ENCODE results near the gene MAJIN.
A peak's percentile ranks its signal among the peaks of the same experiment; 100 is the strongest.

MAJIN gene

DNA sequence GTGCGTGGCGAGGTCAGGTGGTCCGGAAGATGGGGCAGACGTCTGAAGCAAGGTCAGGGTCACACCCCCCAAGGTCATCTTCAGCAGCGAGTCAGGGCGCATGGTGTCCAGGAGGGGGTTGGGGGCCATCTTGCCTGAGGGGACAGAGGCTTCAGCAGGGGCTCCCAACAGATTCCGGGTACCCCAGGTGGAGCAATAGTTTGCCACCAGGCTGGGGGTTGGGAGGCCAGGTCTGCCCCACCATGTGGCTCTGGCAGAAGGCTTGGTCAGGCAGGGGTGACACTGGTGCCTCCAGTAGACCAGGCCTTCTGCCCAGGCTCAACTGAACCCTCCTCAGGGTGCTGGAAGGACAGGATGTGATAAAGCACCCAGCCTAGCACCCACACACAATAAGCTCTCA lies 60.8 kb downstream of the MAJIN start:
- no peak for DNase-seq

DNA sequence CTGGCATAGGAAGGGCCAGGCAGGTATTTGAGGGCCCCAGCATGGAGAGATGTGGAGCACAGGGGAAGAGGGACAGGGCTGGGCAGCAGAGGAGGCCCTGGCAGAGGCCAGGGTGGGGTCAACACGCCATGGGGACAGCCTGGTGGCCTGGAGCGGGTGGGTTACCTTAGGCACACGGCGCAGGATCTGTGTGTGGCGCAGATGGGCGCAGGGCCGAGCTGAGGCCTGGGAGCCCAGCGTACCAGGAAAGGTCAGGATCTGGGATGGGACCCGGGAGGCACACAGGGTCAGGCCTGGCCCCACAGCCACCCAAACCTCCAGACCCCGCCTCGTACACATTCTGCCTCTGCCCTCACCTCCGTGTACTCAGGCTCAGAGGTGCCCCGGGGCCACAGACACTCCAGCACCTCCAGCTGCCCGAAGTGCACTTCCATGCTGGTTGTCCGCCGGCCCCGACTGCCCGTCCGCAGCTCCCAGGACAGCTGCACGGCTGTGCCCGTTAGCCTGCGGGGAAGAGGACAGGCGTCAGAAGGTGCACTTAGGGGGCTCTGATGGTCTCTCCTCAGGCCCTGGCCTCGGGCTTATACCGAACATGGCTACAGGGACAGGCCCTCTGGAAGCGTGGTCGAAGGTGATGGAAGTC lies 61.3 kb downstream of the MAJIN start:
- no peak for DNase-seq

DNA sequence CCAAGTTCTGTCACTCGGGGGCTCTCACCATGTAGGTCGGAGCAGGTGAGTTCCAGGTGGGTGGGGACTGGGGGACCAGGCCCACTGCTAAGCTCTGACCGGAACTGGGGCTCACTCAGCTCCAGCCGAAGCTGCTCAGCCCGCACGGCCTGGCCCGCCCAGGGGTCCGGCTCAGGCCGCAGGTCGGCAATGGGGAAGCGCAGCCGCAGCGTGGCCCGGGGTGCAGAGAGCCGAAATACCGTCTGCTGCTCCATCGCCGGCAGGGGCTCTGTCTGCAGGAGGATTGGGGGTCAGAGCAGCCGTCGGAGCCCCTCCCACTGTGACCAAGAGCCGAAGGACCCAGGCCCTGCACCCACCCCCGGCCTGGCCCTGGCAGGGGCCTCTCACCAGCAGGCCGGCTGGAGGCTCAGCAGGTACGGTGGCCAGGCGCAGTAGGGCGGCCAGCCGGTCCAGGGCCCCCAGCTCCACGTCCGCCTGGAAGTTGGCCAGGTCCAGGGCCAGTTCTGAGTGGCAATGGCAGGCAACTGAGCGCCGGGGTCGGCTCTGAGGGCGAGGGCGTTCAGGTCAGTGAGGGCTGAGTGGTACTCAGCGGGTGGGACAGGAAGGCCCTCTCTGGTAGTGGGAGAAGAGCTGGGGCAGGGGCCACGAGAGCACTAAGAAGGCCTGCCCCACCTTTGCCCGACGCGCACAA lies 62.1 kb downstream of the MAJIN start:
- no peak for DNase-seq

DNA sequence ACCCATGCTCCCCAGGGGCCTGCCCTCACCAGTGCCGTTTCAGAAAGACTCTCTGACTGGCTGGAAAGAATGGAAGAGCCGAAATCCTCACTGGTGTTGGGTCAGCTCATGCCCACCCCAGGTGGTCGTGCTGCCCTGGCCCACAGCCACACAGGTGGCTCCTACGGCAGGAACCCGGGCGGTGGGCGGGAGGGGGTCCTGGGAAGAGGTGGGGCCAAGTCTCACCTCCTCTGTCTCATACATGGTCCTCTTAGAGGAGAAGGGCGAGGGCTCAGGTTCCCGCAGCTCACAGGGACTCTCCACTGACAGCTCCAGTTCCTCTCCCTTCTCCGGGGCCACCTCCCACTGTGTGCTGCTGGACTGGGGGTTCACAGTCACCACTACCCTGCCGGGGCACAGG lies 63.1 kb downstream of the MAJIN start:
- no peak for DNase-seq

DNA sequence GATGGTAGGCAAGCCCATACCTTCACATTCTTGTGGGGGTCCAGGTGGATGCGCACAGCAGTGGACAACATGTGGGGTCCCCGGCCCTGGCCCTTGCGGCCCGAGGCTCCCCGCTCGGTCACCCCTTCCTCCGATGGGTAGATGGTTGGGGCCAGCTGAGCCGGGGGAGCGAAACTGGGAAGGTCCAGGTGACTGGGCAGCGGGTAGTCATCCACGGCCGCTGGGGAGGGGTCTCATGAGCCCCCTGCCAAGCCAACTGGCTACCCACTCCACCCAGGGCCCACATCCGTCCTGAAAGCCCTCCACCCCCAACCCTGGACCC lies 65.6 kb downstream of the MAJIN start:
- no peak for DNase-seq

DNA sequence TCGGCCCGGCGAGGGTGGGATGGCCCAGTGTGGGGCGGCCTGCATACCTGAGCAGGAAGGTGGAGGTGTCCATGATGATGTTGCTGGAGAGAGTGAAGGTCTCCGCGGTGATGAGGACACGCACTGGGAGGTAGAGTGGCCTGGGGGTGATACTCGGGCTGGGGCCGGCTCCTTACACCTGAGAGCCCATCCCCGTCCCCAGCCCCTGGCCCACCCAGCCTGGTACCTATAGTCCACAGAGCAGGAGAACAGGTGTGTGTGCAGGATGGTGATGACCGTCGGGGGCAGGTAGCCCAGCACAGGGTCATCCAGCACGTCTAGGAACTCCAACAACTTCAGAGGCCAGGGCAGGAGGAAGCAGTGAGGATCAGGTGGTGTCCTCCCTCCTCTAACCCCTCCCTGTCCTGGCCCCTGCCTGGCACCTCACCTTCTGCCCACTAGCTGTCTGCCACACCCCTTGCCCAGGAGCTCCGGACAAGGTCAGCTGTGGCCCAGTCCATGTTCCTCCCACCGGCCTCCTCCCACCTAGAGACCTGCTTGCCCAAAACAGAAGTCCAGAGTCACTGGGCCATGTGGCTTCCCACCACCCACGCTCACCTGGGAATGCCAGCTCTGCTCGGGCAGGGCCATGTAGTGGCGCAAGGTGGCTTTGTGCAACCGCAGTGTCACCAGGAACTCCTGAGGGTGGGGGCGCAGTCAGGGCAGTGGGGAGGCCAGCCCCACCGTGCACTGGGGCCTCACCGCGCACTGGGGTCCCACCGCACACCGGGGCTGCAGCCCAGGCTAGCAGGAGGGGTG lies 66.2 kb downstream of the MAJIN start:
- no peak for DNase-seq

DNA sequence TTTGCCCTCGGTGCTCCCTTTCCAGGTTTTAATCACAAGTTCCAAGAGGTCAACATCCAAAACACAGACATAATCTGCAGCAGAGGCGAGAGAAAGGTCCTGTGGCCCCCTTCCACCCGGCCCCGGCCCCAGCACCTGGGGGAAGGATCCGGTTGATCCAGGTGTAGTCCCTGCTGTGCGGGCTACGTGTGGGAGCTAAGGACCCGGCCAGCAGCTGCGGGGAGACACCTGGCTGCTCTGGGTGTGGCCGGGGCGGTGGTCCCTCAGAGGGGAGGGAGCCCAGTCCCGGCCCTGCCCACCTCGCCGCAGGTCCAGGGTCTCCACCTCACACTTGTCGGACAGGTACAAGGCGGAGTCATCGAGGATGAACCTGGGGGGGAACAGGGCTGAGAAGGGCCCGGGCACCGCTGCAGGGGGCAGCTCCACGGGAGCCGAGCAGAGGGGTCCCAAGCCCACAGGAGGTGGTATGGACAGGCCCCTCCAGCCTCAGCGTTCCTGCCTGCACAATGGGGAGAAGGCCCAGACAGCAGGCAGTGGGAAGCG lies 68.5 kb downstream of the MAJIN start:
- DNase-seq = no peak

DNA sequence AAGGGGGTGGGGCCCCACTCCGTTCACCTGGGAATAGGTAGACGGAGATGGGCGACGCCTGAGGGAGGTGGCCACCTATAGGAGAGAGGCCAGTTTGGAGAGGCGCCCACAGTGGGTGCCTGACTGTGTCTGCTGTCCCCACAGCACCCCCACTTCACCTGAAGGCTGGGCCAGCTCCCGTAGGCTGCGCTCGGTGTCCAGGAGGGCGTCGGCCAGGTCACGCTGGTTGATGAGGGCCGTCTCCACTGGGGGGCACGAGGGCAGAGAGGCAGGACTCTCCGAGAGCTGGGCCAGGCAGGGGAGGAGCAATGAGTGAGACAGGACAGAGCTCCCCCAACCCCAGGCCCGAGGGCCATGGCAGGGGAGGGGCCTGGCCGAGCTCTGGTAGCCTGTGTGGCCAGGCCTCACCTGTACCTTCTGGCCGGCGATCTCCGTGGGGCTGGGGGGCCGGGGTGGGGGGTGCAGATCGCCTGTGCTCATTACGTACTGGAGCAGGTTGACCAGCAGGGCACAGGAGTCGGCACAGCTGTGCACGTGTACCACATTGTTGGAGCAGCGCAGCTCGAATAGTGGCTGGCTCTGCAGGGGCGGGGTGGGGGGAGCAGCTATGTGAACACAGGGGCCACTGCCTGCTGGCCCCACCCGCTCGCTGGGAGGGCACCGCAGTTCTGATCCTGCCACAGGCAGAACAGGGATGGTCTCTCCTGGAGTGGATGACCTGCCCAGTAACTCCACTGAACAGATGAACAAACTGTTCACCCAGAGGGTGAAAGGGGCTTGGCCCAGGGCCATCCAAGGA lies 69.6 kb downstream of the MAJIN start:
- DNase-seq = no peak

DNA sequence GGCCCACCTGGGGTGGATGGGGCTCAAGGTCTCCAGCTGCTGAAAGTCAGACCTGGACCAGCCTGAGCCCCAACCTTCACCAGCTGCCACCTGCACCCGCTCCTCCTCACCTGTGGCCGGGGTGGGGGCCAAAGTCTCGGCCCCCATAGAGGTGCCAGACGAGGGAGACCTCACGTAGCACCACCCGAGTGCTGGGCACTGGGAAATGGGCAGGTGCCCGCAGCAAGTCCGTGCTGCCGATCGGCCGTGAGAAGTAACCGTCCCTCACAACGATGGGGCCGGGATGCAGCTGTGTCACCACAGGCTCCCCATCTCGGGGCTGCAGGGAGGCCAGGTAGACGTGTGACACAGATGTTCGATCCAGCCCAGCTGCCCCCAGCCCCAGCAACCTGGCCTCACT lies 71.1 kb downstream of the MAJIN start:
- DNase-seq = no peak

DNA sequence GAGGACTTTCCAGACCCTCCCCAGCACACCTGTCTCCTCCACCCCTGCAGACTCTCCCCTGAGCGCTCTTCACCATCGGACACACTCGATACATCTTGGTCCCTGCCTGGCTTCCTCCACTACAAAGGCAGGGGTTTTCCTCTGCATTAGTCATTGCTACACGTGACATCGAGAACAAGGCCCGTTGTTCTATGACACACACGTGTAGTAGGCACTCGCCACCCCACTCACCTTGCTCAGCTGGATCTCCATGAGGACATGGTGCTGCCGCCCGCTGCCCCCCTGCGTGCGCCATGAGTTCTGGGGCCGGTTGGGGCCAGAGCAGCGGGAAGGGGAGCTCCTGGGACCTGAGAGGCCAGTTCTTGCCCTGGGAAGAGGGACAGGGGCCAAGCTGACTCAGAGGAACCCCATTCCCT lies 71.6 kb downstream of the MAJIN start:
- no peak for DNase-seq

DNA sequence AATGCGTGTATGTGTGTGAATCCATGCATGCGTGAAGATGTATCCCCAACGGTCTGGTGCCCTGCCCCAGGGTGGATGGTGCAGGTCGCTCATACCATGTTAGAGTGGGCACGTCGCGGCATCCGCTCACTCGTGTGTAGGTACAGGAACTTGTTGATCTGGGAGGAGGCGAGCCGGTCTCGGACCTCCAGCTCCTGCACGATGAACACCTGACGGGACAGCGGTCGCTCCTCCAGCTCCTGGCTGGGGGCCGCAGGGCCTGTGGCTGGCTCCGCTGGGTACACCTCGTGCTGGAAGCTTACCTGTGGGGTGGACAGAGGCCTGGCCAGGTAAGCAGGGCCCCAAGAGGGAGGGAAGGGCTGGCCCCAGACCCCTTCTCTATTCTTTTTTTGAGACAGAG lies 73.4 kb downstream of the MAJIN start:
- DNase-seq = no peak

DNA sequence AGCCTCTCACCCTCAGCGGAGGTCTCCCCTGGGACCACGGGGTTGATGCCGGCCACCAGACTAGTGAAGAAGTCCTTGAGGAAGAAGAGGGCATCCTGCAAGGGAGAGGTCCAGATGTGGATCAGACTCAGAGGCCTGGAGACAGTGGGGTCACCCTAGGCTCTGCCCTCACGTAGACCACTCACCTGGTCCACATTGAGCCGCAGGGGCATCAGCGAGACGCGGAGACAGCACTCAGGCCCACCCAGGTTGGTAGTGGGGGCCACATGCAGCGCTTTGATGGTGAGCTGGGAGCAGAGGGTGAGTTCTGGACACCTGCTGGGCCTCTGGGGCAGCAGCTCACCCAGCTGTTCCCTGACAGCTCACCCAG lies 73.8 kb downstream of the MAJIN start:
- DNase-seq = no peak

DNA sequence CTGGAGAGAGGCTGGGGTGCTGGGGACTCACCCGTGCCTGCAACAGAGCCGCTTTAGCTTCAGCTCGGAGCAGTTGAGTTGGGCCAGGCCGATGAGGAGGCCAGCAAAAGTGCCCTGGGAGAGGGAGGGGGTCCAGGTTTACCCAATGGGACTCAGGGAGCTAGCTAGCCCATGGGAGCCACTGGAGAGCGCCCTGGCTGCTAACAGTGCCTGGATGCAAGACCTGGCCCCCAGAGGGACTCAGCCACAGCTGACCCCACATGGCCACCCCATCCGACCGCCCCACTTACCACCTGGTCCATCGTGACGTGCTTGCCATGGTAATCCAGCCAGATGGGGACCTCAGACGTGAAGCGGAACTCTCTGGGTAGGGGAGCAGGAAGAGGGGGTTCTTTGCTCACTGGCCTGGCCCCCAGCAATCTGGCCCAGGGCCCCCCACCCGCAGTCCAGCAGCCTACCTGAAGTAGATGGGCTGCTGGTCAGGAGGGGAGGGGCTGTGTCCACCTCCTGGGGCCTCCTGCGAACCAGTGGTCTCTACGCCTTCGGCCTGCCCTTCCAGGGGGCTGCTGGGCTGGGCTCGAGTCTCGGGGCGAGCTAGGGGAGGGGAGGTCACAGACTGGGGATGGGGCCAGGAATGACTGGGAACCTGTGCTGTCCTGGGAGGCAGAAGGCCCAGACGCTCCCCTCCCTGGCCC lies 74.4 kb downstream of the MAJIN start:
- no peak for DNase-seq

DNA sequence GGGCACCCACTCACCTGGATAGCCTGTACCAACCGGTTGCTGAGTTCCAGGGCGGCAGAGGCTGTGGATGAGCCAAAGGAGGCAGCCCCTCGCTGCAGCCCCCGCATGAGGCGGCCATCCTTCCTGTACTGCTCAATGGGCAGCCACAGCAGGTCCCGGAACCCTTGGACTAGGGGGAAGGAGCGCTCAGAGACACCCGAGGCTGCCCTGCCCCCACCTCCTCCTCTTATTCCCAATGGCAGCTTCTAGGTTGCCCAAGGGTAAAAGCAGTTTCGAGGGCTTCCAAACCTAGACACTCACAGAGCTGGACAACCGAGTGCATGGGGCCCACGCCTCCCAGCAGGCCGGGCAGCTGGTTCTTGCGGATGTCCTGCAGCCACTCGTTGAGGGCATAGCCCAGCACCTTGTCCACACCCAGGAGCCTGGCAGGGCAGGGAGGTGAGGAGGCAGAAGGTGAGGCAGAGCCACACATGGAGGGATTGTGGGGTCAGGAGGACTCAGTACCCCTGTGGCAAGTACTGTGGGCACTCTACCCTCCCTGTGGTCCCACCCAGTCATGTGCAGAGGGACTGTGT lies 75.4 kb downstream of the MAJIN start:
- no peak for DNase-seq

DNA sequence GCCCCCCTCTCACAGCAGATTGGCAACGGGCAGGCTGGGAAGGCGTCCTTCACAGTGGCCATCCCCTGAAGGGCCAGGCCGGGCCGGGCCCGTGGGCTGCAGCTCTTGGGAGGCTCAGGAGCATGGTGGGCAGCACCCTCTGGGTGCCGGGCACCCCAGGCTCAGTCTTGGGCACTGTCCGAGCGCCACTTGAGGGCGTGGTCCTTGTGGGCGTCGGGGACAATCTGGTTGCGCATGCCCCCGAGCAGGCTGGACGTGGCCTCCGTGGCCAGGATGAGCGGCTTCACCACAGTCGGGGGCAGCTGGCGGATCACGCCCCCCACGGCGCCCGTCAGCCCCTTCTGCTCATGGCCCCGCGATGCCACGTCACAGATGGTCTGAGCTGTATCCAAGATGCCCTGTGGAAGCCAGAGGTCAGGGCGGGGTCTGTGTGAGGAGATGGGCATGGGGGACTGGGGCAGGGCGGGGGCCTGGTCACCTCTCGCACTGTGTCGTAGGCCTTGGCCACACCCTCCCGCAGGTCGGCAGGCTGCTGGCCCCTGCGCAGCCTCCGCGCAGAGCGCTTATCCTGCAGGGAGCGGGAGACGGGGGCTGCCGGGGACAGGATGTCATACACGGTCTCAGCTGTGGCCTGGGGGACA lies 77.0 kb downstream of the MAJIN start:
- DNase-seq = no peak

DNA sequence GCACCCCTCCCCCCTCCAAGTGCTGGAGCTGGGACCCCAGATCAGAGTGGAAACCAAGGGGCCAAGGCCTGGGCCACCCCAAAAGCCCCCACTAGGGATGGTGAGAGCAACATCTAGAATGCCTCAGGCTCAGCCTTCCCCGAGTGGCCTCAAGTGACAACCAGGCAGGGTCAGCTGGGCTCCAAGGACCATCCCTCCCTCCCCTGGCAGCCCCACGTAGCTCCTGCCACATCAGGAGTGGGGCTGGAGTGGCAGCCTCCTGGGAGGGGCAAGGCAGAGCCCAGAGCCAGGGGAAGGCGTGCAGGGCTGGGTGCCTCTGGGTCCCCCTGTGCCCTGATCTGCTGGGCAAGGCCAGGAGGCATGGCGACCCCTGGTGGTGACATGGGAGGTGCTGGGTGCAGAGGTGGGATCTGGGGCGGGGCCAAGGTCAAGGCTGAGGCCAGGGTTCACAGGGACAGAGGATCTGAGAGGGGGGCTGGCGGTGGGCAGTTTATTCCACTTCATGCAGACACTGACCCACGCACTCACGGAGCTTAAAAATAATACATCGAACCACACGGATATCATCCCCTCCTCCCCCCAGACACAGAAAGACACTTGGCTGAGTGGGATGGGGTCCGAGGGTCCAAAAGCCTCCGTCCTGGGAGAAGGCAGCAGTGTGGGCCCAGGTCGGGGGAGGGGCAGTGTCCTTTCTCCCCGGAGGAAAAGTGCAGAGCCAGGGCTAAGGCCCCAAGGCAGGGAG lies 77.7 kb downstream of the MAJIN start:
- peak; percentile 63 for DNase-seq

DNA sequence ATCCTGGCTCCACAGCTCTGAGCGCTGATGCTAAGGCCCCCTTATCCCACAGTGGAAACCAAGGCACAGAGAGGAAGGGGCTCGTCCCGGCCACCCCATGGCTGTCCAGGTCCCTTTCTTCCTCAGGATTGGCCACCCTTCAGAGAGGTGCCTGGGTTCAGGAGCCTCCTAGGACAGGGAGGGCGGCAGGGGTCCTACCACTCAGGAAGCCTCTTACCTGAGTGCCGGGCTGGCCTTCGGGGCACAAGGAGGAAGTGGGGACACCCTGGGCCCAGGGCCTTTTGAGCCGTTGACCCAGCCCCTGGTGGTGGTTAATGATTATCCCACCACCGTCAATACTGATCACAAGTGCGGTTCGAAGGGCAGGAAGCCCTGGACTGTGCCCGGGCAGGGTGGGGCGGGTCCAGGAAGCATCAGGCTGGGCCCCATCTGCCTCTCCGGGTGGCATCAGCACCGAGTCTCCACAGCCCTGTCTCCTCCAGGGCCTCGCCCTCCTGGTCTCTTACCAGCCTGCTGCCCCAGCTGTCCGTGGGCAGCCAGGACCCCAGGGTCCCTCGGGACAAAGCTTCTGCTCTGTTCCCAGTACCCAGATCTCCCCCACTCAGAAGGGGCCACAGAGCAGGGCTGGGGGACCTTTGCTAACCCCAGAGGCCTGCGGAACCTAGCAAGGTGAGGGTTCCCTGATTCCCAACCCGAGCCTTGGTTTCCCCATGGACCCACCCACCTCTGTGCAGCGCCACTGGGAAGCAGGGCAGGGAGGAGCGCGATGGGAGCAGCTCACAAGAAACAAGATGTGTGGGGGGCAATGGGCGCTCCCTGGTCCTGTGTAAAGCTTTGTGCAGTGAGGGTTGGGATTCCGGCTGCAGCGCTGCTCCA lies 78.5 kb downstream of the MAJIN start:
- no peak for DNase-seq

DNA sequence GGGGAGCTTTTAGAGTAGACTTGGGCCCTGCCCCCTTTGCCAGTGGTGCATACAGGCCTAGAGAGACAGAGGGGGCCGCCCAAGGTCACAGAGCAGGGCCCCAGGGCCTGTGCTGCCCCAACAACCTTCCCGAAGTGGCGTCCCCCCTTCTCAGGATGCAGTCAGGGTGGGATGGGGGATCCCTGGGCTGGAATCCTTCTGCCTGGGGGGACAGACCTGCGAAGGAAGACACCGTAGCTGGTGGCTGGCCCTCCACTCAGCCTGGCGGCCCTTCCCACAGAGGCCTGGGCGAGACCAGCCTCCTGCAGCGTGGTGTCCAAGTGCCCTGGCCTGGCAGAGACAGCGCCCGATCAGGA lies 79.1 kb downstream of the MAJIN start:
- no peak for DNase-seq

DNA sequence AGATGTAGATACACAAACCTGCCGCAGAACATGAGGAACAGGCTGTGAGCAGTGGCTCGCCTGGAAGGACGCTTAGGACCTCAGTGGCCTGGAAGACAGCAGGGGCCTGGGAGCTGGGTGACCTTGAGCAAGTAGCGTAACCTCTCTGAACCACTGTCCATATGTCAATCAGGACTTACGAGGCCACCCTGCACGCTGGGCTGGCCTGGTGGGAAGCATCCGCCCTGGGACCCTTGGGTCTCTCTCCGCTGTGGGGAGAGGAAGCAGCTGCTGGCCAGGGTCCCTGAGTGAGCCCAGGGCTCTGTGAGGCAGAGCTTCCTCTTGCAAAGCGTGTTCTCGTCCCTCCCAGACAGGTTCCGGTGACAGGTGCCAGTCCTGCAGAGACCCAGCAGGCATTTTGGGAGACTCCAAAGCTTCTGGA lies 79.5 kb downstream of the MAJIN start:
- DNase-seq = no peak

DNA sequence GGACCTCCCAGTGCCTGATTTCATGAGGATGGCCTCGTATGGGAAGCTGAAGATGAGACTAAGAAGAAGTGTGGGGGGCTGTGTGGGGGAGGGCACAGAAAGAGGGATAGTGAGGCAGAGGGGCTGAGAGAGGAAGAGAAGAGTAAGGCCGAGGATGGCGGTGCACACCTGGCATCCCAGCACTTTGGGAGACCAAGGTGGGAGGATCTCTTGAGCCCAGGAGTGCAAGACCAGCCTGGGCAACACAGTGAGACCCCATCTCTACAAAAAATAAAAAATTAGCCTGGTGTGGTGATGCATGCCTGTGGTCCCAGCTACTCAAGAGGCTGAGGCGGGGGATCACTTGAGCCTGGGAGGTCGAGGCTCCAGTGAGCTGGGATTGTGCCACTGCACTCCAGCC lies 80.0 kb downstream of the MAJIN start:
- no peak for DNase-seq

Data from fibroblast of skin of abdomen (primary cell).